HCT116 (cell line): Measurements from ENCODE around the gene APOD. TPM values are rescaled to one million over a fixed set of nuclear protein-coding genes. Genes with fewer than 3 reads are reported as not detected.

ENCODE experiments used
- ATAC-seq: fragments of 200-7000 bp; cut with Tn5 transposase; 2 replicates; pipeline ENCODE4 v1.9.1; 2020; ENCODE audit warnings: mild to moderate bottlenecking, moderate library complexity
- BruUV-seq: library from RNA; stranded (reverse); fragments of 400-500 nt; replicated peaks from 2 replicates; lab custom pipeline; 2021; lab: Mats Ljungman, UMichigan
- CTCF ChIA-PET: fragments of 300-600 bp; sonication (Branson Sonifier 250); formaldehyde crosslinking; loops from one replicate; lab custom pipeline; 2021; ENCODE audit warnings: antibody characterized with exemption; lab: Charles Lee
- POLR2A ChIA-PET: fragments of 300-600, 350-600 bp; sonication (Branson Sonifier 250); formaldehyde crosslinking; loops from one replicate; lab custom pipeline; 2021; ENCODE audit warnings: antibody characterized with exemption; lab: Charles Lee
- RAD21 ChIA-PET, 2 experiments: fragments of 300-600 bp; sonication (Branson Sonifier 250); formaldehyde crosslinking; loops; one replicate each; lab custom pipeline; 2023; ENCODE audit warnings: low total read pairs in 2 of 2; ENCODE audit not compliant: uncharacterized antibody in 2 of 2, unreplicated experiment in 2 of 2, low non-redundant PET in 1 of 2; lab: Charles Lee
- DNase-seq: peaks from one replicate; pipeline ENCODE4 v3.0.0-alpha.2; 2010; ENCODE audit warnings: low read depth, low spot score
- H2AFZ ChIP-seq: fragments of 200-600 bp; shearing (Covaris generic), sonication (generic); 2 replicates; pipeline ENCODE4 v1.6.1; 2017; ENCODE audit warnings: low read depth, mixed run types, mixed read lengths, antibody characterized with exemption, low read length; ENCODE audit not compliant: poor library complexity, severe bottlenecking
- H3K27ac ChIP-seq: 2 replicates; pipeline ENCODE4 v1.5.1; 2012; ENCODE audit warnings: low read depth, low read length
- H3K27me3 ChIP-seq: fragments of 200-600 bp; sonication (generic); 2 replicates; pipeline ENCODE4 v1.6.1; 2016; ENCODE audit warnings: mixed run types, low read length, mixed read lengths; ENCODE audit not compliant: insufficient read depth
- H3K36me3 ChIP-seq, 2 experiments: fragments of 200-500 bp in 1 of 2; fragments of 200-600 bp in 1 of 2; sonication (Bioruptor generic) in 1 of 2; sonication (generic) in 1 of 2; 2 replicates each; pipeline versions ENCODE4 v1.5.1 to v1.6.1; 2014 to 2016; ENCODE audit warnings: low read length in 2 of 2, inconsistent platforms in 1 of 2, mixed read lengths in 1 of 2, mixed run types in 1 of 2; ENCODE audit not compliant: insufficient read depth in 2 of 2, control insufficient read depth in 1 of 2
- H3K4me1 ChIP-seq, 2 experiments: fragments of 200-600 bp in 1 of 2; sonication (generic) in 1 of 2; 2 replicates each; pipeline versions ENCODE4 v1.5.1 to v1.6.1; 2012 to 2017; ENCODE audit warnings: low read length in 2 of 2, inconsistent platforms in 1 of 2, mild to moderate bottlenecking in 1 of 2, mixed read lengths in 1 of 2, mixed run types in 1 of 2, moderate library complexity in 1 of 2; ENCODE audit not compliant: insufficient read depth in 2 of 2, control insufficient read depth in 1 of 2
- H3K4me2 ChIP-seq: fragments of 200-600 bp; sonication (generic); 2 replicates; pipeline ENCODE4 v1.6.1; 2017; ENCODE audit warnings: mixed run types, low read length, mixed read lengths
- H3K4me3 ChIP-seq, 2 experiments: fragments of 200-600 bp in 1 of 2; sonication (generic) in 1 of 2; replicated peaks in 1 of 2; 2 replicates each; pipeline ENCODE4 v1.5.1; 2011 to 2016; ENCODE audit warnings: low read length in 2 of 2, control low read depth in 1 of 2, low read depth in 1 of 2, mild to moderate bottlenecking in 1 of 2, mixed read lengths in 1 of 2, mixed run types in 1 of 2
- H3K79me2 ChIP-seq: fragments of 200-600 bp; sonication (generic); 2 replicates; pipeline ENCODE4 v1.6.1; 2017; ENCODE audit warnings: mild to moderate bottlenecking, mixed run types, low read length, moderate library complexity, mixed read lengths; ENCODE audit not compliant: insufficient read depth
- H3K9ac ChIP-seq: fragments of 200-600 bp; sonication (generic); 2 replicates; pipeline ENCODE4 v1.6.1; 2016; ENCODE audit warnings: low read length, mixed read lengths
- H3K9me2 ChIP-seq: fragments of 200-600 bp; sonication (generic), shearing (Covaris generic); 2 replicates; pipeline ENCODE4 v1.6.1; 2017; ENCODE audit warnings: mixed run types, mild to moderate bottlenecking, moderate library complexity; ENCODE audit not compliant: insufficient read depth
- H3K9me3 ChIP-seq, 2 experiments: fragments of 200-500 bp in 1 of 2; fragments of 200-600 bp in 1 of 2; sonication (Bioruptor generic) in 1 of 2; sonication (generic) in 1 of 2; 2 replicates each; pipeline ENCODE4 v1.6.1; 2014 to 2017; ENCODE audit warnings: low read length in 2 of 2, mixed read lengths in 2 of 2, inconsistent platforms in 1 of 2, low read depth in 1 of 2, mild to moderate bottlenecking in 1 of 2, mixed run types in 1 of 2, moderate library complexity in 1 of 2; ENCODE audit not compliant: control insufficient read depth in 1 of 2, insufficient read depth in 1 of 2
- H4K20me1 ChIP-seq: fragments of 200-600 bp; sonication (generic), shearing (Covaris generic); 2 replicates; pipeline ENCODE4 v1.6.1; 2017; ENCODE audit warnings: mixed run types, mild to moderate bottlenecking, moderate library complexity; ENCODE audit not compliant: insufficient read depth
- CEBPB ChIP-seq: IDR thresholded peaks from 2 replicates; pipeline ENCODE4 v1.6.1; 2012; ENCODE audit warnings: low read depth
- ELF1 ChIP-seq: IDR thresholded peaks from 2 replicates; pipeline ENCODE4 v1.6.1; 2012; ENCODE audit warnings: low read depth, borderline replicate concordance
- EZH2 ChIP-seq: fragments of 200-600 bp; sonication (generic); IDR thresholded peaks from 2 replicates; pipeline ENCODE4 v1.6.1; 2017; ENCODE audit warnings: antibody characterized with exemption, mixed run types
- FOSL1 ChIP-seq: IDR thresholded peaks from 2 replicates; pipeline ENCODE4 v1.6.1; 2012; ENCODE audit warnings: low read depth
- POLR2AphosphoS5 ChIP-seq: IDR thresholded peaks from 2 replicates; pipeline ENCODE4 v1.6.1; 2011; ENCODE audit warnings: mild to moderate bottlenecking, low read depth, low read length, moderate library complexity
- RAD21 ChIP-seq: IDR thresholded peaks from 2 replicates; pipeline ENCODE4 v1.6.1; 2012; ENCODE audit warnings: low read depth, mild to moderate bottlenecking
- SIN3A ChIP-seq: IDR thresholded peaks from 2 replicates; pipeline ENCODE4 v1.6.1; 2012; ENCODE audit warnings: low read depth
- YY1 ChIP-seq: IDR thresholded peaks from 2 replicates; pipeline ENCODE4 v1.6.1; 2011; ENCODE audit warnings: low read length, low read depth, moderate library complexity, mild to moderate bottlenecking; ENCODE audit not compliant: insufficient replicate concordance; ENCODE audit errors: extremely low read depth
- ZNF274 ChIP-seq: fragments of 200-500 bp; sonication (Bioruptor generic); IDR thresholded peaks from 2 replicates; pipeline ENCODE4 v1.6.1; 2014; ENCODE audit warnings: mild to moderate bottlenecking, low read depth, low read length, inconsistent platforms
- intact Hi-C: fragments of 100-400 bp; cut with micrococcal nuclease; formaldehyde crosslinking; loops from 2 replicates; pipeline ENCODE4 v1.10.0; 2022
- total RNA-seq: library from RNA; stranded (reverse); gene quantifications from one replicate; pipeline ENCODE4 v1.2.1, GENCODE V29; 2021; ENCODE audit not compliant: unreplicated experiment
- TF ChIP-seq, protein P1 (sequence below): IDR thresholded peaks from 2 replicates; pipeline ENCODE4 v1.6.1; 2012
- TF ChIP-seq, protein P2 (sequence below), 3 experiments: fragments of 200-600 bp in 1 of 3; sonication (generic) in 1 of 3; IDR thresholded peaks in 2 of 3; conservative IDR thresholded peaks in 1 of 3; 2 replicates each; pipeline ENCODE4 v1.5.1; 2012 to 2017; ENCODE audit warnings: low read depth in 2 of 3, low read length in 2 of 3, antibody characterized with exemption in 1 of 3, borderline replicate concordance in 1 of 3, control low read depth in 1 of 3, mild to moderate bottlenecking in 1 of 3, mixed read lengths in 1 of 3, mixed run types in 1 of 3, moderate library complexity in 1 of 3; ENCODE audit not compliant: insufficient read depth in 1 of 3
- TF ChIP-seq, protein P3 (sequence below): IDR thresholded peaks from 2 replicates; pipeline ENCODE4 v1.6.1; 2012

The APOD gene
- total RNA-seq, 1 experiment from 2014 or later, result 0.76 TPM

DNA sequence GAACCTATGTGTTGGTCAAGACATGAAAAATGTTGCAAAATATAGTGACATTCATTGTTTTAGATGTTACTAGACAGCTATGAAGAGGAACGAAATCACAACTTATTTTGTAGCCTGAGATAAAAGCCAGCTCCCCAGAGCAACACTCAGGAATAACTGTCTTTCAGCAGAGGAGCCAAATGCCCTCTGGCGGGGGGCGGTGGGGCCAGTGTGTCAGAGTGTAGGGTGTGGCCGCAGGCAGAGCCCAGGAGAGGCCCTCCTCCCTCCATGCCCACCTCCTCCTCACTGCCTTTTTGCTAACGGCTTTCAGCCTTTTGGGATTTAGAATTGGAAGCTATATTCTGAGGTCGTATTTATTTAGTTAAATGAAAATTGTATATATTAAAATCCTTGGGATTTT lies 16.9 kb downstream of the APOD start:
- ATAC-seq (no peak), DNase-seq (no peak)
- POLR2A ChIA-PET, result interaction anchor here (0.9 kb wide), 1 partner anchor 24 kb away, joined by 3 read pairs; the partner anchor contains the start of gene PPP1R2
- Histone ChIP-seq H3K27ac (no peak overlapping the region), H3K4me2 (no peak overlapping the region), H2AFZ (no peak overlapping the region), H3K4me1 (no peaks in the 10 kb centered on the region), H3K9ac (no peak overlapping the region), H3K27me3 (no peaks in the 10 kb centered on the region), H3K79me2 (no peaks in the 10 kb centered on the region), H3K36me3 (no peaks in the 10 kb centered on the region), H3K9me2 (no peaks in the 10 kb centered on the region), H4K20me1 (no peaks in the 10 kb centered on the region), H3K9me3 (no peaks in the 10 kb centered on the region), H3K4me3 (no peak overlapping the region)
- intact Hi-C loops, result no loop called here
- no TSS peak for BruUV-seq
- RAD21 ChIA-PET, result no interaction called here
- TF ChIP-seq YY1 (no peak), EZH2 (no peak), CEBPB (no peak), POLR2AphosphoS5 (no peak), FOSL1 (no peak), RAD21 (no peak), ZNF274 (no peak), SIN3A (no peak), ELF1 (no peak)
- TF ChIP-seq, protein P1, sequence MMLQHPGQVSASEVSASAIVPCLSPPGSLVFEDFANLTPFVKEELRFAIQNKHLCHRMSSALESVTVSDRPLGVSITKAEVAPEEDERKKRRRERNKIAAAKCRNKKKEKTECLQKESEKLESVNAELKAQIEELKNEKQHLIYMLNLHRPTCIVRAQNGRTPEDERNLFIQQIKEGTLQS, result no peak
- TF ChIP-seq, protein P2, sequence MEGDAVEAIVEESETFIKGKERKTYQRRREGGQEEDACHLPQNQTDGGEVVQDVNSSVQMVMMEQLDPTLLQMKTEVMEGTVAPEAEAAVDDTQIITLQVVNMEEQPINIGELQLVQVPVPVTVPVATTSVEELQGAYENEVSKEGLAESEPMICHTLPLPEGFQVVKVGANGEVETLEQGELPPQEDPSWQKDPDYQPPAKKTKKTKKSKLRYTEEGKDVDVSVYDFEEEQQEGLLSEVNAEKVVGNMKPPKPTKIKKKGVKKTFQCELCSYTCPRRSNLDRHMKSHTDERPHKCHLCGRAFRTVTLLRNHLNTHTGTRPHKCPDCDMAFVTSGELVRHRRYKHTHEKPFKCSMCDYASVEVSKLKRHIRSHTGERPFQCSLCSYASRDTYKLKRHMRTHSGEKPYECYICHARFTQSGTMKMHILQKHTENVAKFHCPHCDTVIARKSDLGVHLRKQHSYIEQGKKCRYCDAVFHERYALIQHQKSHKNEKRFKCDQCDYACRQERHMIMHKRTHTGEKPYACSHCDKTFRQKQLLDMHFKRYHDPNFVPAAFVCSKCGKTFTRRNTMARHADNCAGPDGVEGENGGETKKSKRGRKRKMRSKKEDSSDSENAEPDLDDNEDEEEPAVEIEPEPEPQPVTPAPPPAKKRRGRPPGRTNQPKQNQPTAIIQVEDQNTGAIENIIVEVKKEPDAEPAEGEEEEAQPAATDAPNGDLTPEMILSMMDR (IDR thresholded peaks at IDR 0.05 in 2 of 3, conservative IDR thresholded peaks at IDR 0.05 in 1 of 3; ENCODE audit: borderline replicate concordance in 1 of 3, insufficient read depth in 1 of 3, low read depth in 2 of 3, low read length in 2 of 3), result no peak
- TF ChIP-seq, protein P3, sequence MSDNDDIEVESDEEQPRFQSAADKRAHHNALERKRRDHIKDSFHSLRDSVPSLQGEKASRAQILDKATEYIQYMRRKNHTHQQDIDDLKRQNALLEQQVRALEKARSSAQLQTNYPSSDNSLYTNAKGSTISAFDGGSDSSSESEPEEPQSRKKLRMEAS, result no peak
- CTCF ChIA-PET, result no interaction called here
